CD4-positive, alpha-beta T cell treated with Interleukin-4 for 1 hour (primary cell): ENCODE measurements around the gene MYOM3.

Experiments
- DNase-seq, 2 donors: peaks; one replicate each; pipeline ENCODE4 v3.0.0-alpha.2; 2020 to 2022

The MYOM3 gene

DNA sequence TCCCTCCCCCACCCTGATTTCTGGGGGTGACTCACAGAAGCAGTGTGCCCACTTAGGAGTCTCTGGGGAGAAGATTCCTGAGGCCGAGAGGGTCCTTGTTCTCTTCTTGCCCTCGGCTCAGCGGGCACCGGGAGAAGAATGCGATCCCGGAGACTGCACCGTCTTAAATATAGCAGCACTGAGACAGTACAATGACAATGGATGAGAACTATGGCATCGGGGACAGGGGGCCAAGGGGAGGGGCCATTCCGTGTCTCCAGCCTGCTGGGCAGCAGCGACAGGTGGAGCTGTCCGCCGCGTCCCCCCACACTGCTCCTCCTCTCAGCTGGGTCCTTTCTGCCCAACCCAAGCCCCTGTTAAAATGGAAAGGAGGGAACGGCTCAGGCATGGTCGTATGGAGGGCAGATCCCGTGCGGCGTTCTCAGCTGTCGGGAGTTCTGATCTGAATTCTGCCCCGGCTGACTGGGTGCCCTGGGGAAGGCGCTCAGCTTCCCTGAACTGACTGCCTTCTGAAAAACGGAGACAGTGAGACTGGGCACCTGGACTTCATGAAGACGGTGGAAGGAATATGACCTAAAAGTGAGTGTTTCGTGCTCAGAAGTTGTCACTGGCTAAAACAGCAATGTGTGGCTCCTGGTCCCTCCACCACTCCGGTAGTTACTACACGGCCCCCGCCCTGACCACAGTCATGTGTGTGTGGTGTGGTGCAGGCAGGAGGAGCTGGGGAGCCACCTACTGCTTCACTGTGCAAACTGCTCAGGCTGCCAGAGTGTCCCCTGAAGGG is at the start of gene MYOM3:
MYOM3 (minus strand) TSS at position 140 of the 784 bp plus-strand sequence. CDS start 3,499 bp downstream, outside the sequence.
- peak; percentile 48 to 53 for DNase-seq

DNA sequence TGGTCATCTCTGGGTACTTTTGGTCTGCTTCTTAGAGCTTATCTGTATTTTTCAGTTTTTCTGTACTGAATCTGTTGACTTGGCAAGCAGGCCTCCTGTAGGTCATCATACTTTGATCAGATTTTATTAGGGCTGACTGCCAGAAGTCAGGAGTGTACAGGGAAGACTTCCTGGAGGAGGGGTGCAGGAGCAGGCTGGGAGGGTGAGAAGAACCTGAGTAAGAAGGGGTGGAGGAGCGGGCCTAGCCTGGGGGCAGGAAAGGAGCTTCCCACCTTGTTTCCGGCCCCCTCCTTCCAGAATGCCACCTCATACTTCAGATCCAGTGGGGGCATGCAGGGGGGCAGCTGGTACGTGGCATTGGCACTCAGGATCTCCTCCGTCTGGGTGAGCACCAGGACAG is 49.3 kb upstream of the MYOM3 start:
- DNase-seq = no peak

GRCh38 chr1:24159366-24159765 is 47.4 kb upstream of the MYOM3 start:
- DNase-seq = no peak

DNA sequence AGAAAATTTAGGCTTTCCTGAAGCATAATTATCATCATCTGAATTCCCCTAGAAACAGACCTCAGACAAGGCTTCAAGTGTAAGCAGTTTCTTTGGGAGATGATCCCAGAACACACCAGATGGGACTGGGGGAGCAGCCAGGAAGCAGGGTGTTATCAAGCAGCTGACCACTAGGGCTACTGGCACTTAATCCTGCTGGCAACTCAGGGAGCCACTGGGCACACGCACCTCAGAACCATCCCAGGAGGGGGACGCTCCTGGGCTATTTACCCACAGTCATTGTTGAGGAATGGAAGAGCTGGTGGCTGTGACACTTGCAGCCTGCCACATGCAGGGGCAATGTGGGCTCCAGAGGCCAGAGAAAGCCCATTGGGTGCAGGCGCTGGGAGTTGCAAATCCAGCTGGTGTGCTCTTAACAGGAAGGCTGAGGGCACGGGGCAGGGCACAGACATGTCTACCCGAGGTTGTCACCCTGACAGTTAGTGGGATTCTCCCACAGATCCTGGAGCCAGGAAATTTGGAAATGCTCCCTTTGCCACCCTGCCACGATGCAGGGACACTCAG is 46.1 kb upstream of the MYOM3 start:
- no peak for DNase-seq

DNA sequence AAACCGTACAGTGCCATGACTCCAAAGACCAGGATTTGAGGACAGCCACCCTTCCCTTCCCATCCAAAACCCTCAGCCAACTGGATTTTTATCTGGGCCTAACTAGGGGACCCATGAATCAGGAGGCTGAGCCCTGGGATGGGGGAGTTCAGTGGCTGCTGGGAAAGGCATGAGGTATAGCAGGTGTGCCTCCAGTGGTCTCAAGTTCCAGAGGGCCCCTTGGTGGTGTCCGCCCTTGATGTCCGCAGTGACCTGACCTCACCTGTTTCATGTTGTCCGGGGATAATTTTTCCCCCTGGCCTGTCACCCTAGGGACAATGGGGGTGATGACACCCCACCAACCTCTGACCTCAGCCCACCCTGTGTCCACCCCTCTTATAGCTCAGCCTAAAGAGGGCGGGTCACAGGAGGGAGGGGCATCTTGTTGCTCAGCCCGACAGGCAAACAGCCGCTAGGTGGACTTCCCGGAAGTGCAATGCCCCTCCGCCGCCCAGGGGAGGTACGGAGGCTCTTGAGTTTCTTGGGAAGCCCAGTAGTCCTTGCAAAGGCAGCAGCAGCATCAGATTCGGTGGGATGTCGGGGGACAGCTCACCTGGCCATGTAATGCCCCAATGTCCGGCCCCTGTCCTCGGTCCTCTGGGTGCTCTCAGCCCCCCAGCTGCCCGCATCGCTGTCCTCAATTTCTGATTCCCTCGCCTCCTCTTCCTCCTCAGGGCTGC is 44.8 kb upstream of the MYOM3 start:
- no peak for DNase-seq

GRCh38 chr1:24155011-24155782 is 43.3 kb upstream of the MYOM3 start:
- DNase-seq = no peak

GRCh38 chr1:24154215-24154614 is 42.3 kb upstream of the MYOM3 start:
- no peak for DNase-seq

DNA sequence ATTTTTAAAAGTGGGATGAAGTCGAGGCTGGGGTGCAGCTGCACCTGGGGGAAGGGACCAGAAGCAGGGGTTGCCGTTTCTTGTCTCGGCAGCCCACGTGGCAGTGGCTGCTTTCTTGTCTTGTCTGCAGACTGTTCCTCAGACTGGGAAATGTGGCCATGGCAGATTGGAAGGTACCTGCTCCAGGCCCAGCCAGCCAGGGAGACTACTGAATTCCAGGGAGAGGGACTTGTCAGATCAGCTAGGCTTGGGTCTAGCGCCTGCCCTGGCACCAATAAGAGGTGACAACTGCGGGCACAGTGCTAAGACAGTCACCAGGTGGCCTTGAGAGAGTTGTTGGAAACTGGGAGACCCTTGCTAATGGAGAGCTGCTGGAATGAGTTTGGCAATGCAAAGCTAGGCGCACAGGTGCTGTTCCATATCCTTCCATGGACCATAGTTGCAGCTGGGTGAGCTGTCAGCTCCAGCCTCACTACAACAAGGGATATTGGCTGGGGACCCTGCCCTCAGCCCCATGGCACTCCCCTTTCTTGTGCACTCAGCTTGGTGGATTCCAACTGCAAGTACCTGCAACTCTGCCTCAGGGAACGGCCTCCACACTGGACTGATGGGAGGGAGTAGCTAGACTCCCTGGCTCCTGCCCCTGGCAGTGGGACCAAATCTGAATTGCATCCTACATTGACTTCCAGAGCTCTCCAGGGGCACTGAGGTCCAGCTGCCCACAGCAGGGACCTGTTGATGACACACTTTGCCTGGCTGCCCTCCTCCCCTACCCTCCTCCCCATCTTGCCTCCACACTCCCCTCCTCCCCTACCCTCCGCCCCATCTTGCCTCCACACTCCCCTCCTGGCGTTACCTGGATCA is 40.9 kb upstream of the MYOM3 start:
- no peak for DNase-seq

GRCh38 chr1:24151175-24151533 is 39.2 kb upstream of the MYOM3 start:
- DNase-seq = no peak

DNA sequence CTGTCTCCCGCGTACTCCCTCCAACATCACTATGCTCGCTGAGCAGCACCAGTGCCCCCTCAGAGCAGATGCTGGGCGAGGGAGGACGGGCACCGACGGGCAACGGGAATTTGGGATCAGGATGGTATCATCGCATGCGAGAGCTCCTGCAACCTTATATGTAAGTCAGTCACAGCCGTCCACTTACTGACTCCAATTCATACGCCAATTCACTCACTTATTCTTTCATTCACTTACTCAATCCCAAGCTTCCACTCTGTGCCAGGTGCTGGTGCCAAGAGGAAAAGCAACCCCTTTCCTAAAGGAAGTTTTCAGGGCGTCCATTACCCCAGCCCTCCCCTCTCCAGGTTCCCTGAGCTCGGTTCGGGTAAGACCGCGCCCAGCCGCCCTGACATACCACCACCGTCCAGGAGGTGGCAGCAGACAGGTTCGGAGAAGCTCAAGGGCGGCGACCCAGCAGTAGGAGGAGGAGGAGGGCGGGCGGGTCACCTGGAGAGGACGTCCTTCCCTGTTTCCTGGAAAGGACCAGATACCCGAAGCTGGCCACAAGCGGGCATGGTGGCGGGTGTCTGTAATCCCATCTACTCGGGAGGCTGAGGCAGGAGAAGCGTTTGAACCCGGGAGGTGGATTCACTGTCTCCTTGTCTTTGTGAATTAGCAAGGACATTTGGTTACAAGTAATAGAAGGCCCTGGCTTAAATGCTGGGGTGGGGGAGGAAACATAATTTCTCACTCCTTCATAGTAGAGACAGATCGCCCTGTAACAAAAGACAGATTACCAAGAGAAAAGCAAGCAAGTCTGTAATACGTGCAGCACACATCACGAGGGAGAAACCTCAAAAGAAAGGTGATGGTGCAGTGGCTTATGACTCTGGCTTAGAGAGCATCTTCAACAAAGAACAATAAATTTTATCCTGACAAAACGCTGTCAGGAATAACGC is 38.6 kb upstream of the MYOM3 start:
- DNase-seq = peak; percentile 80 to 83

GRCh38 chr1:24149866-24150233 is 37.9 kb upstream of the MYOM3 start:
- DNase-seq = peak in 1 of 2 donors; percentile 55

DNA sequence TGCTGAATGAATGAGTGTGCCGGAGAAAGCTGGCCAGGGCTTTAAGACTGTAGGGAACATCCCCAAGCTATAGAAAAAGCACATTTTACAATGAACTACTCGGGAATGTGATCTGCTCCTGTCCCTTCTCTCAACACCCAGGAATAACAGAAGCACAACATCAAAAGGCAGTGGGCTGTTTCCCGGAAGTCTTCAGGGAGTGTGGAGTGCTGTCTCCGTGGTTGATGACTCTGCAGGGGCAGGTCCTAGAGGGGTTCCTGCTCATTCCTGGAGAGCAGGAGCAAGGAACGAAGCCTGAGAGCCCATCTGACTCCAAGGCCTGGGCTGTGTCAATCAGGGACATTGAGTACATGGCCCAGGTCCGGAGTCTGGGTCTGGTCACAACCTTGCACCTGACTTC is 35.9 kb upstream of the MYOM3 start:
- DNase-seq = no peak

DNA sequence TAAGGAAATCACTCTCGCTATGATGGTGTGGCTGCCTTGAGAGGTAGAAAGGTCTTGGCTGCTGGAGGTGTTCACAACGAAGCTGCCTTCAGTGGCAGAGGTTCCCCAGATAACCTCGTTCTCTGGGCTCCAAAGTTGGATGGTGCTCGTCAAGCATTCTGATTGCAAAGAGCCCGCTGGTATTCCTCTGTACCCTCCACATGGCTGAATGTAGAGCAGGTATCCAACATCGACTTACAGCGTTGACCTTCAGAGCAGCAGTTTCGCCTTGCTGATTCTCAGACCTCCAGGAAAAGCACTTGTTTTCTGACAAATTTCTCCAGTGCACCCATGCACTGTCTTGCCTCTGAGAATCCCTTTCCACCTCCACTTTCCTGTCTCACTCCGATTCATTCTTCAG is 35.3 kb upstream of the MYOM3 start:
- no peak for DNase-seq

DNA sequence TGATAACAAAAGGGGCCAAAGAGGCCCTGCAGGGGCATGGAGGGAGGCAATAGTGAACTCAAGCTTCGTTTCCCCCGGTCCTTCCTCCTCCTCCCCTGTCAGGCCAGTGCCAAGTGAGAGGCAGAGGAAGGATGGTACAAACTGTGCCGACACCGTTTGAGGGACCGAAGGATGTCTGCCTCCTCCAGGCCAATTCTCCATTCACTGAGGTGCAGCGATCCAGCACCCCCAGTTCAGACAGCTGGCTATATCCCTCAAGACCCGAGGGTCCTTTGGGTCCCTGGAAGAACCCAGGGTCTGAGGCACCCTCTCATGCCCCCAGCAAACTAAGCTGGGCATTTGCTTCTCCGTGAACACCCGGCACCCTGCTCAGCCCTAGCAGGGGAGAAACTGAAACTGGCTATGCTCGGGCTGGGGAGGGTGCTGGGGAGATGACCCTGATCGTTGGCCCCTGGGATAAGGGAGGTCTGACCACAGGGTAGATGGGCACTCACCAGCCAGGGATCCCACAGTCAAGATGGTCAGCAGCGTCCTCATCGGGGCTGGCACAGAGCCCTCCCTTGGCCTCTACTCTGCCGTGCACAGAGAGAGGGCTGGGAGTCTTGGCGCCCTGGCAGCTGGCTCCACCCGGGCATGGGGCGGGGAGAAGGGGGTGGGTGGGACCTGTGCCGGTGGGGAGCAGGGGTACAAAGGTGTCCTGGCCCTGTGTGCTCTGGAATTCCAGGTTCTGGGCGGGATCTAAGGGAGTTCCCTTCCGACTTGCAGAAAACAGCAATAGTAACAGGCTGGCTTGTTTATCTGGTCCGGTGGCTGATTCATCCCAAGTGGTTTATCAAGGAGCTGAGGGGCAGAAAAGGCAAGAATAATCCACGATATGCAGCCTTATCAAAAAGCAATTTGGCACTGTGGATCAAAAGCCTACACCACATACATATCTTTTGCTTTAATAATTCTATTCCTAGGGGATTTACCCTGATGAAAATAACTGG is 30.9 kb upstream of the MYOM3 start, which contains the start of gene IL22RA1:
IL22RA1 (minus strand) TSS at position 595 of the 989 bp plus-strand sequence; CDS start at position 537, 58 bp downstream.
- no peak for DNase-seq

GRCh38 chr1:24141311-24141997 is 29.5 kb upstream of the MYOM3 start:
- no peak for DNase-seq

DNA sequence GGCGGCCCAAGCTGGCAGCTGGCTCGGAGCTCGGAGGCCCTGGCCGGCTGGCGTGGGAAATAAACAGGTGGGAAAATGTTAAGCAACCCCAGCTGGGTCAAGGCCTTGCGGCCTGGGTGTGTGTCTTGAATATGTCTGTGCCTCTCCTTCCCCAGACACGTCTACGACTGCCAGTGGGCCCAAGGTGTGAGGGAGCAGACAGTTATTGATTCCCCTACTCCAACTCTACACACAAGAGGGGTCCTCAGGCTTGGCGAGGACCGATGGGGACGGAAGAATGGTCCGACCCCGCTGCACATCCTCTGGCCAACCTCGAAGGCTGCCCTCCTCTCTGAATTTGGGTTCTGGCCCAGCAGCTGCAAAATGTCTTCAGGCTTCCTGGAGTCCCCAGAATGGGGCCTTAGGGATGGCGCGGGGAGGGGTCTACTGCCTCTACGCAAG is 28.8 kb upstream of the MYOM3 start:
- DNase-seq = no peak

- no peak for DNase-seq
These were observed 28.0 kb upstream of the MYOM3 start for GRCh38 chr1:24139841-24140425.

- DNase-seq = no peak
These were observed 27.2 kb upstream of the MYOM3 start for GRCh38 chr1:24139222-24139489.
